PFSK-1 (cell line): ENCODE measurements around the gene LGALS3BP.

Source experiments
- POLR2AphosphoS5 ChIP-seq: IDR thresholded peaks from 2 replicates; pipeline ENCODE4 v1.6.1; 2012; ENCODE audit warnings: low read depth, mild to moderate bottlenecking, control low read depth, low read length, moderate library complexity
- REST ChIP-seq, 2 experiments: IDR thresholded peaks; 2 replicates each; pipeline versions ENCODE4 v1.6.1 to v1.8.0; 2011 to 2012; ENCODE audit warnings: low read depth in 2 of 2, low read length in 2 of 2, control low read depth in 1 of 2, inconsistent platforms in 1 of 2, mild to moderate bottlenecking in 1 of 2, moderate library complexity in 1 of 2; ENCODE audit not compliant: insufficient read depth in 1 of 2
- TAF1 ChIP-seq: IDR thresholded peaks from 2 replicates; pipeline ENCODE4 v1.6.1; 2012; ENCODE audit warnings: low read length, control low read depth, borderline replicate concordance; ENCODE audit not compliant: insufficient read depth

GRCh38 chr17:79014158-79014758 lies 34.5 kb upstream of the LGALS3BP start:
- no peak for TF ChIP-seq TAF1
- TF ChIP-seq POLR2AphosphoS5, result no peak
- TF ChIP-seq REST (IDR thresholded peaks at IDR 0.05; ENCODE audit: insufficient read depth in 1 of 2, low read depth in 2 of 2, low read length in 2 of 2), result no peak
